ENCODE measurements around the gene CRX. TPM values are rescaled to one million over a fixed set of nuclear protein-coding genes. Genes with fewer than 3 reads are reported as not detected.

The CRX gene
- total RNA-seq, 2 donors from 2014 or later: not detected

DNA sequence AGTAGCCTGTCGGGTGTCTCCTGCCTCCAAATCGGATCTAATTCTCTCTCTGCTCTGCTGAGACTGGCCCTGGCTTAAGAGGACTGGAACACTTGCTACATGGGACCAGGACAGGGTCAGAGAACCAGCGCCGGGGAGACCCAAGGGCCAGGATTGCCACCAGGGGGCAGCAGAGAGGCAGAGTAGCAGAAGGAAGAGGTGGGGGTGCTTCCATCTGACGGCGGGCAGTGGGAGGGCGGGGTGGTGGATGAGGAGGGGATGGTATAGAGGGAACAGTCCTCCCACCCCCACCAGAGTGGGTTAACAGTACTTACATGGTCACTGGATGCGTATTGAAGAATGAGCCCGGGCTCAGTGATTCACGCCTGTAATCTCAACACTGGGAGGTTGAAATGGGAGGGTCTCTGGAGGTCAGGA, 31.3 kb upstream of the CRX start:
- H3K4me3 ChIP-seq: no peak overlapping the region
- H3K9me3 ChIP-seq: no peaks in the 10 kb centered on the region
- no peak overlapping the region for H3K27ac ChIP-seq
- TF ChIP-seq, protein P1, sequence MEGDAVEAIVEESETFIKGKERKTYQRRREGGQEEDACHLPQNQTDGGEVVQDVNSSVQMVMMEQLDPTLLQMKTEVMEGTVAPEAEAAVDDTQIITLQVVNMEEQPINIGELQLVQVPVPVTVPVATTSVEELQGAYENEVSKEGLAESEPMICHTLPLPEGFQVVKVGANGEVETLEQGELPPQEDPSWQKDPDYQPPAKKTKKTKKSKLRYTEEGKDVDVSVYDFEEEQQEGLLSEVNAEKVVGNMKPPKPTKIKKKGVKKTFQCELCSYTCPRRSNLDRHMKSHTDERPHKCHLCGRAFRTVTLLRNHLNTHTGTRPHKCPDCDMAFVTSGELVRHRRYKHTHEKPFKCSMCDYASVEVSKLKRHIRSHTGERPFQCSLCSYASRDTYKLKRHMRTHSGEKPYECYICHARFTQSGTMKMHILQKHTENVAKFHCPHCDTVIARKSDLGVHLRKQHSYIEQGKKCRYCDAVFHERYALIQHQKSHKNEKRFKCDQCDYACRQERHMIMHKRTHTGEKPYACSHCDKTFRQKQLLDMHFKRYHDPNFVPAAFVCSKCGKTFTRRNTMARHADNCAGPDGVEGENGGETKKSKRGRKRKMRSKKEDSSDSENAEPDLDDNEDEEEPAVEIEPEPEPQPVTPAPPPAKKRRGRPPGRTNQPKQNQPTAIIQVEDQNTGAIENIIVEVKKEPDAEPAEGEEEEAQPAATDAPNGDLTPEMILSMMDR (IDR thresholded peaks at IDR 0.05): peak; percentile 86 to 88
- DNase-seq (ENCODE audit: low spot score): peak; percentile 85
- H3K4me1 ChIP-seq: peaks cover 0 to 10% of the 10 kb centered on the region in 2 donors
- H3K27me3 ChIP-seq: no peaks in the 10 kb centered on the region
- peaks cover 12% of the 10 kb centered on the region for H3K36me3 ChIP-seq

DNA sequence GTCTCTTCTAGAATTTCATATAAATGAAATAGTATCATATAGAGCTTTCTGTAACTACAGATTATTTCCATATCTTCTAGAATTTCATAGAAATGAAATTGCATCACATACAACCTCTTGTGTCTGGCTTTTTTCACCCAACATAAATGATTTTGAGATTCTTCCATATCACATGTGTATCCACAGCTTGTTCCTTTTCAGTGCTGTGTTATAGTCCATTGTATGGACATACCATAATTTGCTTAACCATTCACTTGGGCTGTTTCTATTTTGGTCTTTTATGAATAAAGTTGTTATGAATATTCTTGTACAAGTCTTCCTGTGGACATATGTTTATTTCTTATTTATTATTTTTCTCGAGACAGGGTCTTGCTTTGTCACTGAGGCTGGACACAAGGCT, 29.1 kb upstream of the CRX start:
- Histone ChIP-seq H3K4me1 (peaks cover 0 to 10% of the 10 kb centered on the region in 2 donors), H3K36me3 (no peaks in the 10 kb centered on the region), H3K27ac (no peak overlapping the region), H3K4me3 (no peak overlapping the region), H3K27me3 (no peaks in the 10 kb centered on the region), H3K9me3 (no peaks in the 10 kb centered on the region)
- DNase-seq (ENCODE audit: low spot score): no peak
- TF ChIP-seq, protein P1 (IDR thresholded peaks at IDR 0.05): no peak

DNA sequence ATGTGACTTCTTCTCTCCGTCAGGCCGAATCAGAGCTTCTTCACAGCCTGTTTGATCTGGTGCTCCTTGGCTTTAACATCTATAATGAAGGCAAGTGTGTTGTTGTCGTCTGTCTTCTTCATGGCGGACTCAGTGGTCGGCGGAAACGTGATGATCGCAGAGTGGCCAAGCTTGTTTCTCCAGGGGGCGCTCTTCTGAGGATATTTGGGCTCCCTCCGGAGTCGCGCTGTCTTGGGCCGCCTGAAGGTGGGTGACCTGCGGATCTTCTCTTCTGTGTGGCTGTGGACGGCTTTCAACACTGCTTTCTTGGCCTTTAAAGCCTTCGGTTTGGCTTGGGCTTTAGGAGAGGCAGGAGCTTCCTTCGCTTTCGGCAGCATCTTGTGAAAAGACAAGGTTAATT, 27.2 kb upstream of the CRX start:
- H3K27me3 ChIP-seq: no peaks in the 10 kb centered on the region

DNA sequence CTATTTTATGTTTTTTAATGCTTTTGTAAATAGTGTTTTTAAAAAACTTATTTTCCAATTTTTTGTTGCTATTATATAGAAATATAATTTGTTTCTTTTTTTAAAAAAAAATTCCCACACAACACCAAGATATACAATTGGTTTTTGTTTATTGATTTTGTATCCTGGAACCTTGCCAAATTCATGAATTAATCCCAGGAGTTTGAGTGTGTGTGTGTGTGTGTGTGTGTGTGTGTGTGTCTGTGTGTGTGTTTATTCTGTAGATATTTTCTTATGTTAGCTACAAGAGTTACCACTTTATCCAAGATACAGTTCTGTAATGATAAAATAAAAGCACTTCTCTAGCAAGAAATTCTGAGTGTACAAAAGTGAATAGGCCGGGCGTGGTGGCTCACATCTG, 25.0 kb upstream of the CRX start:
- TF ChIP-seq, protein P1 (IDR thresholded peaks at IDR 0.05): no peak
- no peaks in the 10 kb centered on the region for H3K27me3 ChIP-seq
- no peak overlapping the region for H3K27ac ChIP-seq
- no peaks in the 10 kb centered on the region for H3K9me3 ChIP-seq
- no peak for DNase-seq (ENCODE audit: low spot score)
- H3K4me3 ChIP-seq: no peak overlapping the region
- no peaks in the 10 kb centered on the region for H3K36me3 ChIP-seq
- H3K4me1 ChIP-seq: no peaks in the 10 kb centered on the region

More for the DNA sequence above, 27.2 kb upstream of the CRX start:
- H3K27ac ChIP-seq: no peak overlapping the region
- DNase-seq (ENCODE audit: low spot score): no peak
- no peaks in the 10 kb centered on the region for H3K4me1 ChIP-seq
- H3K36me3 ChIP-seq: no peaks in the 10 kb centered on the region
- TF ChIP-seq, protein P1 (IDR thresholded peaks at IDR 0.05): no peak
- H3K4me3 ChIP-seq: no peak overlapping the region
- H3K9me3 ChIP-seq: no peaks in the 10 kb centered on the region

DNA sequence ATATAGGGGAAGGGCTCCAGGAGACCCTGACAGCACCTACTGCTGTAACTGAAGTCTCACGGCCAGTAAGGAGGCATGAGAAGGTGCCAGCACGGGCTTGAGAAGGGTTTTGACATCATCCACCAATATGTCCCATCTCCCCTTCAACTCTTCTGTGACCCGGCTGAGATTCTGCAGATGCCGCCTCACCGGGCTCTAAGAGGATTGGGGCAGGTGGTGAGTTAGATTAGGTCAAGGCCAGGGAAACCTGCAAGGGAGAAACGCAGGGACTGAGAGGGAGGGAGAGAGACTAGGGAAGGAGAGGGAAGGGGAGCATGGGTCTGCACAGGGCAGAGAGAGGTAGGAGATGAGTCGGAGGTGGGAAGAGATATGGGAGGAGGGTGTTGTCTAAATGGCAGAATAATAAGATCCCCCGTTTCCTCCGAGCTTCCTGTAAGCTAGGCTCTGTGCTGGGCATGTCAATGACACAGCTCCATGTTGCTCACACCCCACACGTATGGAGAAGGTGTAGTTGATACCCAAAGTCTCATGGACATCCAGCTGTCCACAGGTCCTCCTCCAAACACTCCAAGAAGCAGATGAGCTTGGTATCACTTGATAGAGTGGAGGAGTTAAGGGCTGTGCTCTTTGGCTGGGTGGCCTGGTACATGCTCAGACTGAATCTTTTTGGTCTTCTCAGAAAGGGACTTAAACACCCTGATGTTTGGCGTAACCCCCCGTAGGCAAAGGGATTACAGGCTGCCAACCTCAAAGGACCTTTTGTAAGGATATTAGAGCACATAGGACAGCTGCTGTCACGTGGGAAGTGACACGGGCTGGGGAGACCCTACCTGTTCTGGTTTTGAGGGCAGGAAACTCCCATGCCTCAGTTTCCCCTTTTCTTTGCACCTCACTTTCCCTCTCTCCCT, 23.5 kb upstream of the CRX start:
- H3K4me3 ChIP-seq: no peak overlapping the region
- H3K27me3 ChIP-seq: no peaks in the 10 kb centered on the region
- H3K27ac ChIP-seq: no peak overlapping the region
- H3K9me3 ChIP-seq: no peaks in the 10 kb centered on the region
- DNase-seq (ENCODE audit: low spot score): no peak
- TF ChIP-seq, protein P1 (IDR thresholded peaks at IDR 0.05): no peak
- no peaks in the 10 kb centered on the region for H3K4me1 ChIP-seq
- no peaks in the 10 kb centered on the region for H3K36me3 ChIP-seq

All from right atrium auricular region (tissue), 2 donors.